NT2/D1 (cell line): Measurements from ENCODE around the gene IRF2.
"Not testable (repeated sequence)": the region's sequence is repeated elsewhere in the genome, so short reads cannot be mapped to it uniquely, and the experiment has no call there.

ENCODE experiments used
- YY1 ChIP-seq: IDR thresholded peaks from 2 replicates; pipeline ENCODE4 v1.6.1; 2011; ENCODE audit not compliant: insufficient read length, insufficient read depth
- ZNF274 ChIP-seq: IDR thresholded peaks from 2 replicates; pipeline ENCODE4 v1.6.1; 2011; ENCODE audit warnings: mild to moderate bottlenecking, low read depth, low read length

GRCh38 chr4:184380214-184380613 is 94.1 kb downstream of the IRF2 start:
- not testable (repeated sequence) for TF ChIP-seq YY1, ZNF274
